SK-N-SH treated with all-trans-retinoic acid at 6 μM for 48 hours (cell line): ENCODE results near the gene WIZ.
"Not testable (repeated sequence)": the region's sequence is repeated elsewhere in the genome, so short reads cannot be mapped to it uniquely, and the experiment has no call there.

Experiments
- ATAC-seq: fragments of 200-7000 bp; cut with Tn5 transposase; 3 replicates; pipeline ENCODE4 v1.9.1; 2020; ENCODE audit warnings: mild to moderate bottlenecking, moderate library complexity
- ARNTL ChIP-seq: fragments of 450-650 bp; formaldehyde crosslinking; IDR thresholded peaks from 2 replicates; pipeline ENCODE4 v1.5.0; 2020; ENCODE audit warnings: low read depth, mild to moderate bottlenecking, moderate library complexity, borderline replicate concordance
- BACH2 ChIP-seq: fragments of 250-450 bp; sonication (Bioruptor Pico); IDR thresholded peaks from 2 replicates; pipeline ENCODE4 v1.9.0; 2021; ENCODE audit warnings: mild to moderate bottlenecking, borderline replicate concordance
- CSDC2 ChIP-seq: fragments of 250-450 bp; sonication (Bioruptor Pico); IDR thresholded peaks from 2 replicates; pipeline ENCODE4 v1.5.0; 2020; ENCODE audit warnings: mild to moderate bottlenecking, moderate library complexity
- CSRNP3 ChIP-seq: fragments of 250-450 bp; sonication (Bioruptor Pico); IDR thresholded peaks from 2 replicates; pipeline ENCODE4 v1.5.1; 2021; ENCODE audit warnings: mild to moderate bottlenecking, moderate library complexity
- ESRRG ChIP-seq: fragments of 250-450 bp; sonication (Bioruptor Pico); IDR thresholded peaks from 2 replicates; pipeline ENCODE4 v1.6.1; 2021; ENCODE audit warnings: mild to moderate bottlenecking
- GLIS3 ChIP-seq: fragments of 250-450 bp; sonication (Bioruptor Pico); IDR thresholded peaks from 2 replicates; pipeline ENCODE4 v1.5.0; 2020; ENCODE audit warnings: mild to moderate bottlenecking, moderate library complexity
- ISL1 ChIP-seq: fragments of 250-450 bp; sonication (Bioruptor Pico); IDR thresholded peaks from 2 replicates; pipeline ENCODE4 v2.1.2; 2022; ENCODE audit warnings: mild to moderate bottlenecking, moderate library complexity
- OSR1 ChIP-seq: fragments of 250-450 bp; sonication (Bioruptor Pico); IDR thresholded peaks from 2 replicates; pipeline ENCODE4 v1.8.0; 2022; ENCODE audit warnings: moderate library complexity, mild to moderate bottlenecking, inconsistent platforms
- PATZ1 ChIP-seq: fragments of 250-450 bp; sonication (Bioruptor Pico); IDR thresholded peaks from 2 replicates; pipeline ENCODE4 v1.8.0; 2020; ENCODE audit warnings: mild to moderate bottlenecking, moderate library complexity, borderline replicate concordance
- PPARA ChIP-seq: fragments of 250-450 bp; sonication (Bioruptor Pico); IDR thresholded peaks from 2 replicates; pipeline ENCODE4 v1.5.0; 2020; ENCODE audit warnings: mild to moderate bottlenecking, borderline replicate concordance
- RARB ChIP-seq: fragments of 250-450 bp; sonication (Bioruptor Pico); IDR thresholded peaks from 2 replicates; pipeline ENCODE4 v1.8.0; 2021; ENCODE audit warnings: mild to moderate bottlenecking, moderate library complexity
- SNAI2 ChIP-seq: fragments of 250-450 bp; sonication (Bioruptor Pico); IDR thresholded peaks from 2 replicates; pipeline ENCODE4 v1.5.0; 2020; ENCODE audit warnings: mild to moderate bottlenecking, moderate library complexity
- TCF4 ChIP-seq: fragments of 250-450 bp; sonication (Bioruptor Pico); IDR thresholded peaks from 2 replicates; pipeline ENCODE4 v1.8.0; 2021; ENCODE audit warnings: mild to moderate bottlenecking, moderate library complexity, borderline replicate concordance
- TOX ChIP-seq: fragments of 250-450 bp; sonication (Bioruptor Pico); IDR thresholded peaks from 2 replicates; pipeline ENCODE4 v1.8.0; 2021; ENCODE audit warnings: mild to moderate bottlenecking, moderate library complexity, borderline replicate concordance
- TSHZ2 ChIP-seq: fragments of 250-450 bp; sonication (Bioruptor Pico); IDR thresholded peaks from 2 replicates; pipeline ENCODE4 v1.5.0; 2020; ENCODE audit warnings: mild to moderate bottlenecking, moderate library complexity
- ZC3H10 ChIP-seq: fragments of 250-450 bp; sonication (Bioruptor Pico); IDR thresholded peaks from 2 replicates; pipeline ENCODE4 v1.5.1; 2021; ENCODE audit warnings: mild to moderate bottlenecking, moderate library complexity
- ZFP3 ChIP-seq: fragments of 250-450 bp; sonication (Bioruptor Pico); IDR thresholded peaks from 2 replicates; pipeline ENCODE4 v1.5.0; 2020; ENCODE audit warnings: mild to moderate bottlenecking, moderate library complexity
- ZFP30 ChIP-seq: fragments of 450-650 bp; formaldehyde crosslinking; IDR thresholded peaks from 2 replicates; pipeline ENCODE4 v1.5.0; 2022; ENCODE audit warnings: mild to moderate bottlenecking, moderate library complexity
- ZNF565 ChIP-seq: fragments of 450-650 bp; formaldehyde crosslinking; conservative IDR thresholded peaks from 2 replicates; pipeline ENCODE4 v1.5.0; 2020; ENCODE audit warnings: low read depth, mild to moderate bottlenecking, moderate library complexity
- ZNF70 ChIP-seq: fragments of 450-650 bp; formaldehyde crosslinking; IDR thresholded peaks from 2 replicates; pipeline ENCODE4 v1.5.0; 2020; ENCODE audit warnings: mild to moderate bottlenecking, moderate library complexity

WIZ gene

DNA sequence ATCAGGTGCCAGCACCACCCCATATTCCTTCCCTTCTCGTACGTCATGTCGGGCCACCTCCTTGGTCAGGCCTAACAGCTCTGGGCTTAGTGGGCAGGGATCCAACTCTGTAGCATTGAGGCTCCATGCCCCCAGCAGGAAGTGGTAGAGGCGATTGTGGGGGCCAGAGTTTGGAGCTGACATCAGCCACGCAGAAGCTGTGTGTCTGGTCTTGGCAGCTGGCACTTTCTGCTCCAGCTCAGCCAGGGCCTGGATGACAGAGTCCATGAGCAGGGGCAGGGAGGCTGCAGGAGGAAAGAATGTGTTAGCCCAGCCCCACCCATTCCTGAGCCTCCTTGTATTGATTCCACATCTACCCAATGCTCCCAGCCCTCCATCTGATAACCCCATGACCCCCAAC lies 26.6 kb upstream of the WIZ start:
- no peak for TF ChIP-seq GLIS3 (CRISPR knock-in tag)
- no peak for TF ChIP-seq ESRRG (CRISPR knock-in tag)
- TF ChIP-seq OSR1 (CRISPR knock-in tag), result no peak
- no peak for TF ChIP-seq SNAI2 (CRISPR knock-in tag)
- TF ChIP-seq ARNTL (CRISPR knock-in tag), result no peak
- TF ChIP-seq ZFP3 (CRISPR knock-in tag), result no peak
- TF ChIP-seq CSRNP3 (CRISPR knock-in tag), result no peak
- TF ChIP-seq ISL1, result no peak
- TF ChIP-seq CSDC2 (CRISPR knock-in tag), result no peak
- no peak for ATAC-seq

DNA sequence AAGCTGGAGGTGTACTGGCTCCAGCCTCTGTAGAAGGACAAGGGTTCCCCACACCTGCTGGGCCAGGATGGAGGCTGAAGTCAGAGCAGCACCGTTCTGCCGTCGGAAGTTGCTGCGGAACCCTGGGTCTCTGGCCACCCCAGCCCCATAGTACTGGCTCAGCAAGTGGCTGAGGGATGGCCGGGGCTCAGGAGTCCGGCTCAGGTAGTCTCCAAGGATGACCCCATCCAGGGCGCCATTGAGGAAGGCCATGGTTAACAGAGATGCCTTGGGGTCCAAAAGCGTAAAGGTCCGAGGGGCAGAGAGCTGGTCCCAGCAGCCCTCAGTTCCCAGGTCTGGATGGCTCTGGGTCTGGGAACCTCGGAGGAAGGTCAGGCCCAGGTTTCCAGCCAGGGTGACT lies 25.9 kb upstream of the WIZ start:
- ATAC-seq, result no peak
- no peak for TF ChIP-seq ESRRG (CRISPR knock-in tag)
- TF ChIP-seq ISL1, result no peak
- no peak for TF ChIP-seq RARB (CRISPR knock-in tag)
- TF ChIP-seq PATZ1 (CRISPR knock-in tag), result no peak
- no peak for TF ChIP-seq ZFP3 (CRISPR knock-in tag)
- no peak for TF ChIP-seq ZC3H10 (CRISPR knock-in tag)
- no peak for TF ChIP-seq ARNTL (CRISPR knock-in tag)
- TF ChIP-seq ZFP30, result no peak
- no peak for TF ChIP-seq ZNF70 (CRISPR knock-in tag)

DNA sequence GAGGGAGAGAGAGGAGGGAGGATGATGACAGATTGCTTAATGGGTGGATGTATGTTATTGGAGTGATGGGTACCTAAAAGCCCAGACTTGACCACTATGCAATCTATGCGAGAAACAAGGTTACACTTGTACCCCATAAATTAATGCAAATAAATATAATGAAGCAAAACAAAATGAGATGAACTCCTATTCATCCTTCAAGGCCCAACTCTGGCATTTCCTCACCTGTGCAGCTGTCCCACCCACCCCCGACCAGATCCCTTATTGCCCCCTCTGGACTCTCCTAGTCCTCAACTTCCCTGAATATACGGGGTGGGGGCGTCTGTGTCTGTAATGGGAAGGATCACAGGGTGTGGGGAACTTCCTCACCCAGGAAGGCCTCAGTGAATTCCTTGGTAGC lies 25.4 kb upstream of the WIZ start:
- ATAC-seq, result no peak
- TF ChIP-seq GLIS3 (CRISPR knock-in tag) (no peak), PPARA (no peak), ZFP3 (CRISPR knock-in tag) (peak; percentile 73), ZC3H10 (CRISPR knock-in tag) (no peak), ESRRG (CRISPR knock-in tag) (no peak)

GRCh38 chr19:15473821-15474220 lies 24.1 kb upstream of the WIZ start:
- not testable (repeated sequence) for ATAC-seq

GRCh38 chr19:15471639-15472101 lies 21.9 kb upstream of the WIZ start:
- no peak for ATAC-seq
- TF ChIP-seq ZFP3 (CRISPR knock-in tag) (no peak), ZC3H10 (CRISPR knock-in tag) (no peak), PATZ1 (CRISPR knock-in tag) (no peak), ISL1 (no peak), ZNF565 (CRISPR knock-in tag) (no peak), TSHZ2 (no peak), BACH2 (no peak), RARB (CRISPR knock-in tag) (no peak), TOX (CRISPR knock-in tag) (no peak), TCF4 (CRISPR knock-in tag) (no peak), CSRNP3 (CRISPR knock-in tag) (no peak)
